WTC11 (cell line): Measurements from ENCODE around the gene IFI6.

ENCODE experiments used
- ATF1 ChIP-seq: sonication (generic); formaldehyde crosslinking; IDR thresholded peaks from 2 replicates; pipeline ENCODE4 v1.8.1; 2023; ENCODE audit warnings: mild to moderate bottlenecking, moderate library complexity, missing genetic modification reagents
- CREB1 ChIP-seq: sonication (generic); formaldehyde crosslinking; IDR thresholded peaks from 2 replicates; pipeline ENCODE4 v1.8.0; 2023; ENCODE audit warnings: mild to moderate bottlenecking, missing genetic modification reagents
- ETV6 ChIP-seq: sonication (generic); formaldehyde crosslinking; IDR thresholded peaks from 2 replicates; pipeline ENCODE4 v1.8.1; 2022; ENCODE audit warnings: mild to moderate bottlenecking, missing genetic modification reagents
- JAZF1 ChIP-seq: fragments of 250-450 bp; sonication (Bioruptor Pico); IDR thresholded peaks from 2 replicates; pipeline ENCODE4 v1.9.0; 2021; ENCODE audit warnings: moderate library complexity, mild to moderate bottlenecking, inconsistent platforms
- MAX ChIP-seq: sonication (generic); formaldehyde crosslinking; IDR thresholded peaks from 2 replicates; pipeline ENCODE4 v1.8.0; 2022; ENCODE audit warnings: mild to moderate bottlenecking, missing genetic modification reagents
- NR2C2 ChIP-seq: sonication (generic); formaldehyde crosslinking; IDR thresholded peaks from 2 replicates; pipeline ENCODE4 v1.8.0; 2022; ENCODE audit warnings: mild to moderate bottlenecking, missing genetic modification reagents
- PREB ChIP-seq: sonication (generic); formaldehyde crosslinking; IDR thresholded peaks from 2 replicates; pipeline ENCODE4 v1.8.1; 2022; ENCODE audit warnings: mild to moderate bottlenecking, missing genetic modification reagents, moderate library complexity, borderline replicate concordance
- PRRX2 ChIP-seq: fragments of 250-450 bp; sonication (Bioruptor Pico); IDR thresholded peaks from 2 replicates; pipeline ENCODE4 v1.8.0; 2021; ENCODE audit warnings: mild to moderate bottlenecking
- SP1 ChIP-seq: sonication (generic); formaldehyde crosslinking; conservative IDR thresholded peaks from 2 replicates; pipeline ENCODE4 v1.8.1; 2022; ENCODE audit warnings: missing genetic modification reagents
- TEAD4 ChIP-seq: sonication (generic); formaldehyde crosslinking; IDR thresholded peaks from 2 replicates; pipeline ENCODE4 v1.8.0; 2022; ENCODE audit warnings: mild to moderate bottlenecking, missing genetic modification reagents
- USF2 ChIP-seq: sonication (generic); formaldehyde crosslinking; IDR thresholded peaks from 2 replicates; pipeline ENCODE4 v1.8.1; 2023; ENCODE audit warnings: mild to moderate bottlenecking, missing genetic modification reagents, moderate library complexity
- ZNF232 ChIP-seq: sonication (generic); formaldehyde crosslinking; IDR thresholded peaks from 2 replicates; pipeline ENCODE4 v1.8.0; 2022; ENCODE audit warnings: mild to moderate bottlenecking, missing genetic modification reagents
- TF ChIP-seq, protein P1 (sequence below): fragments of 200-600 bp; IDR thresholded peaks from 2 replicates; pipeline ENCODE4 v1.8.0; 2022; ENCODE audit warnings: antibody characterized with exemption
- TF ChIP-seq, protein P2 (sequence below): sonication (generic); formaldehyde crosslinking; conservative IDR thresholded peaks from 2 replicates; pipeline ENCODE4 v1.8.1; 2022; ENCODE audit warnings: mild to moderate bottlenecking, missing genetic modification reagents

DNA sequence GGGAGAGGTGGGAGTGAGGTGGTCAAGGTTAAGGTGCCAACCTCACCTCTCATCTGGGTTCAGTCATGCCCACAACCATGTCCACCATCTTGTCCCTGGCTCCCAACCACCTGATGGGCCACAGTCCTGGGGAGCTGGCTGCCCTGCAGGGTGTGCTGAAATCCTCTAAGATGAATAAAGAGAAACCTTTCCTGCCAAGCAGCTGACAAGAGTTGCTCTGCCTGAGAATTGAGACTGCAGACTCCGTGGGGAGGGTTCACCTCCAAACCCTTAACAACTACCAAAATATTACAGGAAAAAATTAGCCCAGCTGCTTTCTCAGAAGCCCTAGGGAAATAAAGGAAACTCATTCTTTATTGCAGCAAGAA, 21.8 kb downstream of the IFI6 start:
- TF ChIP-seq, protein P1, sequence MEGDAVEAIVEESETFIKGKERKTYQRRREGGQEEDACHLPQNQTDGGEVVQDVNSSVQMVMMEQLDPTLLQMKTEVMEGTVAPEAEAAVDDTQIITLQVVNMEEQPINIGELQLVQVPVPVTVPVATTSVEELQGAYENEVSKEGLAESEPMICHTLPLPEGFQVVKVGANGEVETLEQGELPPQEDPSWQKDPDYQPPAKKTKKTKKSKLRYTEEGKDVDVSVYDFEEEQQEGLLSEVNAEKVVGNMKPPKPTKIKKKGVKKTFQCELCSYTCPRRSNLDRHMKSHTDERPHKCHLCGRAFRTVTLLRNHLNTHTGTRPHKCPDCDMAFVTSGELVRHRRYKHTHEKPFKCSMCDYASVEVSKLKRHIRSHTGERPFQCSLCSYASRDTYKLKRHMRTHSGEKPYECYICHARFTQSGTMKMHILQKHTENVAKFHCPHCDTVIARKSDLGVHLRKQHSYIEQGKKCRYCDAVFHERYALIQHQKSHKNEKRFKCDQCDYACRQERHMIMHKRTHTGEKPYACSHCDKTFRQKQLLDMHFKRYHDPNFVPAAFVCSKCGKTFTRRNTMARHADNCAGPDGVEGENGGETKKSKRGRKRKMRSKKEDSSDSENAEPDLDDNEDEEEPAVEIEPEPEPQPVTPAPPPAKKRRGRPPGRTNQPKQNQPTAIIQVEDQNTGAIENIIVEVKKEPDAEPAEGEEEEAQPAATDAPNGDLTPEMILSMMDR: no peak
- TF ChIP-seq USF2 (CRISPR knock-in tag) (no peak), PREB (no peak), JAZF1 (no peak), PRRX2 (CRISPR knock-in tag) (no peak), NR2C2 (CRISPR knock-in tag) (no peak), ZNF232 (CRISPR knock-in tag) (no peak), TEAD4 (no peak), ATF1 (CRISPR knock-in tag) (no peak), MAX (CRISPR knock-in tag) (no peak), SP1 (CRISPR knock-in tag) (no peak), CREB1 (CRISPR knock-in tag) (no peak), ETV6 (CRISPR knock-in tag) (no peak)
- TF ChIP-seq, protein P2, sequence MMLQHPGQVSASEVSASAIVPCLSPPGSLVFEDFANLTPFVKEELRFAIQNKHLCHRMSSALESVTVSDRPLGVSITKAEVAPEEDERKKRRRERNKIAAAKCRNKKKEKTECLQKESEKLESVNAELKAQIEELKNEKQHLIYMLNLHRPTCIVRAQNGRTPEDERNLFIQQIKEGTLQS (CRISPR knock-in tag): no peak
